ENCODE results near the gene IRGQ.

IRGQ gene

DNA sequence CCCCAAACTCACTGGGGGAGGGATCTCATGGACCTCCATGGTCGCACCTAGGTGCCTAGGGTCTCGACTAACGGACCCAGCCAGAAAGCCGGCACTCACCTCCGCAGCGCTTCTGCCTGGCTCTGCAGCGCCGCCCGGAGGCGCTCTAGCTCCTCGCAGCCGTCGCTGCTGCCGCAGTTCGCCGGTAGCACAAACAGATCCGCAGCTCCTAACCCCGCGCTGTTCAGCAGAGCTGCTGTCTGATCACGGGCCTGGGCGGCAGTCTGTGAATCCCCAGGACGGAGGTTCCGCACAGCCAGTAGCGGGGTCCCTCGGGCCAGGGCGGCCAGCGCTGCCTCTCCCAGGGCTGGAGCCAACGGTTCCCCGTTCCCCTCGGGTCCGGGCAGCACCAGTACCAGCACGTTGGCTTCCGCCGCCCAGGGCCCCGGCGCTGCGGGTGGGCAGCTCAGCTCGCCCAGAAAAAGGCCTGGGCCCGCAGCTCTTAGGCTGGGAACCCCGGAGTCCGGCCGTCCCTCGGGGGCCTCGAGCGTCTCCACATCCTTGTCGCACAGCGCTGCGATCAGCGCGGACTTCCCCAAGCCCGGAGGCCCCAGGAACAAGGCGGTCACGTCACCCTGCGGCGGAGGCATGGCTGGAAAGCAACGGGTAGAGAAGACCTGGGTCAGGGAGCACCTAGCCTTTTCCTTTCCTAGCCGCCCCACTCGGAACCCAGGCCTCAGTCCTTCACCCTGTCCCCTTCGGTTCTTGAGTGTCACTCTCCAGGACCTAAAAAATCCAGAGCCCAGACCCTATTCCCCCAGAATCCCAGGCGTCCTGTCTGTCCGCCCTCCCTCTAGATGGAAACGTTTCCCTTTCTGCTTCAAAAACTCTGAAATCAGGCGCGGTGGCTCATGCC lies 977 bp downstream of the IRGQ start:
- ATAC-seq (ENCODE audit: insufficient read depth, low read depth): peak; percentile 57
- TF ChIP-seq, protein P1, sequence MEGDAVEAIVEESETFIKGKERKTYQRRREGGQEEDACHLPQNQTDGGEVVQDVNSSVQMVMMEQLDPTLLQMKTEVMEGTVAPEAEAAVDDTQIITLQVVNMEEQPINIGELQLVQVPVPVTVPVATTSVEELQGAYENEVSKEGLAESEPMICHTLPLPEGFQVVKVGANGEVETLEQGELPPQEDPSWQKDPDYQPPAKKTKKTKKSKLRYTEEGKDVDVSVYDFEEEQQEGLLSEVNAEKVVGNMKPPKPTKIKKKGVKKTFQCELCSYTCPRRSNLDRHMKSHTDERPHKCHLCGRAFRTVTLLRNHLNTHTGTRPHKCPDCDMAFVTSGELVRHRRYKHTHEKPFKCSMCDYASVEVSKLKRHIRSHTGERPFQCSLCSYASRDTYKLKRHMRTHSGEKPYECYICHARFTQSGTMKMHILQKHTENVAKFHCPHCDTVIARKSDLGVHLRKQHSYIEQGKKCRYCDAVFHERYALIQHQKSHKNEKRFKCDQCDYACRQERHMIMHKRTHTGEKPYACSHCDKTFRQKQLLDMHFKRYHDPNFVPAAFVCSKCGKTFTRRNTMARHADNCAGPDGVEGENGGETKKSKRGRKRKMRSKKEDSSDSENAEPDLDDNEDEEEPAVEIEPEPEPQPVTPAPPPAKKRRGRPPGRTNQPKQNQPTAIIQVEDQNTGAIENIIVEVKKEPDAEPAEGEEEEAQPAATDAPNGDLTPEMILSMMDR (IDR thresholded peaks at IDR 0.05; ENCODE audit: borderline replicate concordance, extremely low read depth, low read length, poor library complexity, severe bottlenecking): peak; percentile 86
- TF ChIP-seq EZH2 (IDR thresholded peaks at IDR 0.05; ENCODE audit: borderline replicate concordance, low read depth, low read length, severe bottlenecking): no peak
- Histone ChIP-seq H3K9me3 (ENCODE audit: insufficient read depth, low read length, severe bottlenecking) (no peaks in the 10 kb centered on the region), H3K4me3 (ENCODE audit: low read depth in 1 of 2, low read length in 2 of 2) (peak overlapping the region; percentile 91 to 97), H3K79me2 (ENCODE audit: insufficient read depth, low read length) (peaks cover 61% of the 10 kb centered on the region), H3K9ac (ENCODE audit: low read depth, low read length) (peak overlapping the region; percentile 63), H4K20me1 (ENCODE audit: insufficient read depth, low read length) (peaks cover 21% of the 10 kb centered on the region; the same call in 1 of the 2 replicates), H3K27ac (ENCODE audit: low read length) (peak overlapping the region; percentile 69), H3K4me2 (ENCODE audit: insufficient read depth, low read length) (peak overlapping the region; percentile 97), H3K27me3 (ENCODE audit: insufficient read depth, low read length, poor library complexity) (no peaks in the 10 kb centered on the region), H2AFZ (ENCODE audit: low read depth, low read length) (peak overlapping the region; percentile 89), H3K4me1 (ENCODE audit: insufficient read depth, low read length) (peaks cover 45% of the 10 kb centered on the region), H3K36me3 (ENCODE audit: insufficient read depth, low read length) (peaks cover 46% of the 10 kb centered on the region)
- peak; percentile 73 for DNase-seq

GRCh38 chr19:43594081-43594697 lies 1.7 kb downstream of the IRGQ start:
- no peak overlapping the region for H3K27ac ChIP-seq (ENCODE audit: low read length)
- no peaks in the 10 kb centered on the region for H3K27me3 ChIP-seq (ENCODE audit: insufficient read depth, low read length, poor library complexity)
- H3K9me3 ChIP-seq (ENCODE audit: insufficient read depth, low read length, severe bottlenecking): no peaks in the 10 kb centered on the region
- peaks cover 38% of the 10 kb centered on the region for H3K36me3 ChIP-seq (ENCODE audit: insufficient read depth, low read length)
- DNase-seq (no peak), ATAC-seq (ENCODE audit: insufficient read depth, low read depth) (no peak)
- H3K79me2 ChIP-seq (ENCODE audit: insufficient read depth, low read length): peaks cover 53% of the 10 kb centered on the region
- peaks cover 23% of the 10 kb centered on the region; the same call in 1 of the 2 replicates for H4K20me1 ChIP-seq (ENCODE audit: insufficient read depth, low read length)
- H3K9ac ChIP-seq (ENCODE audit: low read depth, low read length): peak overlapping the region; percentile 63
- TF ChIP-seq EZH2 (IDR thresholded peaks at IDR 0.05; ENCODE audit: borderline replicate concordance, low read depth, low read length, severe bottlenecking): no peak
- TF ChIP-seq, protein P1 (IDR thresholded peaks at IDR 0.05; ENCODE audit: borderline replicate concordance, extremely low read depth, low read length, poor library complexity, severe bottlenecking): no peak
- H3K4me2 ChIP-seq (ENCODE audit: insufficient read depth, low read length): peak overlapping the region; percentile 97
- H3K4me1 ChIP-seq (ENCODE audit: insufficient read depth, low read length): peaks cover 44% of the 10 kb centered on the region
- H2AFZ ChIP-seq (ENCODE audit: low read depth, low read length): no peak overlapping the region
- H3K4me3 ChIP-seq (ENCODE audit: low read depth in 1 of 2, low read length in 2 of 2): peak overlapping the region in 1 of 2 experiments; percentile 91; a peak in 2 of 4 replicates

DNA sequence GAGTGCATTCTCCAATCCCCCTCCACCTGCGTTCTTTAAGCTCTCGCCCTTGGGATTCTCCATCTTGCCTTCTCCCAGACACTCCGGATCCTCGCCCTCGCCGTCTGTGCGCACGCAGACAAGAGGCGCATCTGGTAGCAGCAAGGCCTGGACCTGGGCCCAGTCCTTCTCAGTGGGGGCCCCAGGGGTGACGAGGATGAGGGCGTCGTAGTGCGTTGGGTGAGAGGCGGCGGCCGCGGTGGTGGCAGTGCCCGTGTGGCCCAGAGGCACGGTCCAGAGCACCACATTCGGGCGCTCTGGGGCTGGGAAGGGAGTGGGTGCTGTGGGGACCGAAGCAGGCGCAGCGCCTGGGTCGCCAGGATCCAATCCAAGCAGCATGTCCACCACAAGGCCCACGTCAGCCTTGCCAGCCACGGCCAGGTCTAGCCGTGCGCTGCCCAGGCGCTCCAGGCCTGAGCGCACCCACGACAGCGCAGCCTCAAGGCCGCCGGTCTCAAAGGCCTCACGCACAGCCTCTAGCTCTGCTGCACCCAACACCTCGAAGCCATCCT lies 3.1 kb downstream of the IRGQ start:
- Histone ChIP-seq H3K36me3 (ENCODE audit: insufficient read depth, low read length) (peaks cover 33% of the 10 kb centered on the region), H3K27me3 (ENCODE audit: insufficient read depth, low read length, poor library complexity) (no peaks in the 10 kb centered on the region), H4K20me1 (ENCODE audit: insufficient read depth, low read length) (peaks cover 20% of the 10 kb centered on the region; the same call in 1 of the 2 replicates), H2AFZ (ENCODE audit: low read depth, low read length) (no peak overlapping the region), H3K9ac (ENCODE audit: low read depth, low read length) (no peak overlapping the region), H3K4me2 (ENCODE audit: insufficient read depth, low read length) (no peak overlapping the region), H3K79me2 (ENCODE audit: insufficient read depth, low read length) (peaks cover 40% of the 10 kb centered on the region), H3K4me1 (ENCODE audit: insufficient read depth, low read length) (peaks cover 31% of the 10 kb centered on the region), H3K4me3 (ENCODE audit: low read depth in 1 of 2, low read length in 2 of 2) (no peak overlapping the region), H3K9me3 (ENCODE audit: insufficient read depth, low read length, severe bottlenecking) (no peaks in the 10 kb centered on the region), H3K27ac (ENCODE audit: low read length) (no peak overlapping the region)
- no peak for ATAC-seq (ENCODE audit: insufficient read depth, low read depth)
- DNase-seq: no peak
- no peak for TF ChIP-seq EZH2 (IDR thresholded peaks at IDR 0.05; ENCODE audit: borderline replicate concordance, low read depth, low read length, severe bottlenecking)
- TF ChIP-seq, protein P1 (IDR thresholded peaks at IDR 0.05; ENCODE audit: borderline replicate concordance, extremely low read depth, low read length, poor library complexity, severe bottlenecking): no peak
